ENCODE data around the gene SMARCAL1. TPM values are rescaled to one million over a fixed set of nuclear protein-coding genes. Genes with fewer than 3 reads are reported as not detected.
"Not testable (repeated sequence)": the region's sequence is repeated elsewhere in the genome, so short reads cannot be mapped to it uniquely, and the experiment has no call there.

The SMARCAL1 gene
- total RNA-seq, 2 experiments from 2014 or later = 6.3 TPM

GRCh38 chr2:216373896-216374295 lies 38.4 kb upstream of the SMARCAL1 start:
- Mint-ChIP-seq H3K36me3 (ENCODE audit: low read depth) (no peaks in the 10 kb centered on the region), H3K27ac (no peak overlapping the region), H3K4me1 (ENCODE audit: low read depth) (peaks cover 27% of the 10 kb centered on the region), H3K4me3 (no peak overlapping the region), H3K9me3 (no peaks in the 10 kb centered on the region), H3K27me3 (peaks cover 40% of the 10 kb centered on the region)
- TF ChIP-seq, protein P1, sequence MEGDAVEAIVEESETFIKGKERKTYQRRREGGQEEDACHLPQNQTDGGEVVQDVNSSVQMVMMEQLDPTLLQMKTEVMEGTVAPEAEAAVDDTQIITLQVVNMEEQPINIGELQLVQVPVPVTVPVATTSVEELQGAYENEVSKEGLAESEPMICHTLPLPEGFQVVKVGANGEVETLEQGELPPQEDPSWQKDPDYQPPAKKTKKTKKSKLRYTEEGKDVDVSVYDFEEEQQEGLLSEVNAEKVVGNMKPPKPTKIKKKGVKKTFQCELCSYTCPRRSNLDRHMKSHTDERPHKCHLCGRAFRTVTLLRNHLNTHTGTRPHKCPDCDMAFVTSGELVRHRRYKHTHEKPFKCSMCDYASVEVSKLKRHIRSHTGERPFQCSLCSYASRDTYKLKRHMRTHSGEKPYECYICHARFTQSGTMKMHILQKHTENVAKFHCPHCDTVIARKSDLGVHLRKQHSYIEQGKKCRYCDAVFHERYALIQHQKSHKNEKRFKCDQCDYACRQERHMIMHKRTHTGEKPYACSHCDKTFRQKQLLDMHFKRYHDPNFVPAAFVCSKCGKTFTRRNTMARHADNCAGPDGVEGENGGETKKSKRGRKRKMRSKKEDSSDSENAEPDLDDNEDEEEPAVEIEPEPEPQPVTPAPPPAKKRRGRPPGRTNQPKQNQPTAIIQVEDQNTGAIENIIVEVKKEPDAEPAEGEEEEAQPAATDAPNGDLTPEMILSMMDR (IDR thresholded peaks at IDR 0.05) = no peak
- Histone ChIP-seq H3K36me3 (ENCODE audit: insufficient read depth, low read length) (no peaks in the 10 kb centered on the region), H3K9me3 (ENCODE audit: control insufficient read depth in 1 of 2, insufficient read depth in 1 of 2, low read length in 2 of 2) (peaks cover 0 to 22% of the 10 kb centered on the region in 2 experiments), H3K4me1 (ENCODE audit: insufficient read depth, low read length) (peaks cover 19% of the 10 kb centered on the region), H3K27ac (ENCODE audit: low read depth in 1 of 2, low read length in 2 of 2) (no peak overlapping the region), H3K4me3 (ENCODE audit: low read length) (no peak overlapping the region), H3K27me3 (ENCODE audit: control insufficient read depth in 1 of 2, insufficient read depth in 2 of 2, low read length in 2 of 2) (peaks cover 34 to 45% of the 10 kb centered on the region in 2 experiments)
- CTCF ChIA-PET = no interaction called here
- intact Hi-C loops (cut with DNase I, micrococcal nuclease) = no loop called here
- ATAC-seq (ENCODE audit: poor library complexity) (no peak), DNase-seq (no peak)
- POLR2A ChIA-PET = no interaction called here

GRCh38 chr2:216375286-216375685 lies 37.0 kb upstream of the SMARCAL1 start:
- ChIA-PET POLR2A (no interaction called here), CTCF (no interaction called here)

GRCh38 chr2:216379977-216380376 lies 32.3 kb upstream of the SMARCAL1 start:
- Mint-ChIP-seq H3K4me3 (no peak overlapping the region), H3K36me3 (ENCODE audit: low read depth) (no peaks in the 10 kb centered on the region), H3K9me3 (no peaks in the 10 kb centered on the region), H3K4me1 (ENCODE audit: low read depth) (no peaks in the 10 kb centered on the region), H3K27ac (no peak overlapping the region), H3K27me3 (no peaks in the 10 kb centered on the region)
- no peak for DNase-seq
- Histone ChIP-seq H3K27ac (ENCODE audit: low read depth in 1 of 2, low read length in 2 of 2) (no peak overlapping the region), H3K9me3 (ENCODE audit: control insufficient read depth in 1 of 2, insufficient read depth in 1 of 2, low read length in 2 of 2) (no peaks in the 10 kb centered on the region), H3K4me3 (ENCODE audit: low read length) (no peak overlapping the region), H3K4me1 (ENCODE audit: insufficient read depth, low read length) (no peaks in the 10 kb centered on the region), H3K27me3 (ENCODE audit: control insufficient read depth in 1 of 2, insufficient read depth in 2 of 2, low read length in 2 of 2) (no peaks in the 10 kb centered on the region), H3K36me3 (ENCODE audit: insufficient read depth, low read length) (no peaks in the 10 kb centered on the region)
- CTCF ChIA-PET = no interaction called here
- ATAC-seq (ENCODE audit: poor library complexity) = no peak
- intact Hi-C loops (cut with DNase I, micrococcal nuclease) = no loop called here
- POLR2A ChIA-PET = no interaction called here
- TF ChIP-seq, protein P1 (IDR thresholded peaks at IDR 0.05) = no peak

More at GRCh38 chr2:216375286-216375685, 37.0 kb upstream of the SMARCAL1 start:
- H3K9me3 Mint-ChIP-seq = no peaks in the 10 kb centered on the region
- Histone ChIP-seq H3K4me3 (ENCODE audit: low read length) (no peak overlapping the region), H3K27me3 (ENCODE audit: control insufficient read depth in 1 of 2, insufficient read depth in 2 of 2, low read length in 2 of 2) (peaks cover 25 to 32% of the 10 kb centered on the region in 2 experiments), H3K9me3 (ENCODE audit: control insufficient read depth in 1 of 2, insufficient read depth in 1 of 2, low read length in 2 of 2) (peaks cover 0 to 15% of the 10 kb centered on the region in 2 experiments), H3K4me1 (ENCODE audit: insufficient read depth, low read length) (peaks cover 19% of the 10 kb centered on the region), H3K36me3 (ENCODE audit: insufficient read depth, low read length) (no peaks in the 10 kb centered on the region), H3K27ac (ENCODE audit: low read depth in 1 of 2, low read length in 2 of 2) (no peak overlapping the region)
- intact Hi-C loops (cut with DNase I, micrococcal nuclease) = no loop called here
- no peak for ATAC-seq (ENCODE audit: poor library complexity)
- DNase-seq = no peak
- H3K27ac Mint-ChIP-seq = no peak overlapping the region
- TF ChIP-seq, protein P1 (IDR thresholded peaks at IDR 0.05) = no peak
- H3K4me3 Mint-ChIP-seq = no peak overlapping the region
- H3K36me3 Mint-ChIP-seq (ENCODE audit: low read depth) = no peaks in the 10 kb centered on the region
- H3K27me3 Mint-ChIP-seq = peaks cover 29% of the 10 kb centered on the region
- H3K4me1 Mint-ChIP-seq (ENCODE audit: low read depth) = peaks cover 27% of the 10 kb centered on the region

DNA sequence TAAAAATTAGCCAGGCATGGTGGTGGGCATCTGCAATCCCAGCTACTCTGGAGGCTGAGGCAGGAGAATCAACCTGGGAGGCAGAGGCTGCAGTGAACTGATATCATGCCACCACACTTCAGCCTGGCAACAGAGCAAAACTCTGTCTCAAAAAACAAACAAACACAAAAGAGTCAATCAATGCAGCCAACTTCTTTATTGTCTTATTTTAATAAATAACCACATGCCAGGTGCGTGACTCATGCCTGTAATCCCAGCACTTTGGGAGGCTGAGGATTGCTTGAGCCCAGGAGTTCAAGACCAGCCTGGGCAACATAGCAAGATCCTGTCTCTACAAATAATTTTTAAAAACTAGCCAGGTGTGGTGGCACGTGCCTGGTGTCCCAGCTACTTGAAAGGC lies 27.9 kb upstream of the SMARCAL1 start:
- H3K9me3 Mint-ChIP-seq; intact Hi-C loops (cut with DNase I, micrococcal nuclease); H3K27ac ChIP-seq (ENCODE audit: low read depth in 1 of 2, low read length in 2 of 2); H3K4me3 ChIP-seq (ENCODE audit: low read length); DNase-seq; ATAC-seq (ENCODE audit: poor library complexity); H3K9me3 ChIP-seq (ENCODE audit: control insufficient read depth in 1 of 2, insufficient read depth in 1 of 2, low read length in 2 of 2); H3K27me3 Mint-ChIP-seq; H3K4me3 Mint-ChIP-seq; H3K27ac Mint-ChIP-seq; H3K36me3 ChIP-seq (ENCODE audit: insufficient read depth, low read length); CTCF ChIA-PET; H3K27me3 ChIP-seq (ENCODE audit: control insufficient read depth in 1 of 2, insufficient read depth in 2 of 2, low read length in 2 of 2); H3K36me3 Mint-ChIP-seq (ENCODE audit: low read depth); POLR2A ChIA-PET: not testable (repeated sequence)
- H3K4me1 ChIP-seq (ENCODE audit: insufficient read depth, low read length) = peaks cover 11% of the 10 kb centered on the region
- peaks cover 18% of the 10 kb centered on the region for H3K4me1 Mint-ChIP-seq (ENCODE audit: low read depth)
